ENCODE measurements around the gene RALGPS1.

DNA sequence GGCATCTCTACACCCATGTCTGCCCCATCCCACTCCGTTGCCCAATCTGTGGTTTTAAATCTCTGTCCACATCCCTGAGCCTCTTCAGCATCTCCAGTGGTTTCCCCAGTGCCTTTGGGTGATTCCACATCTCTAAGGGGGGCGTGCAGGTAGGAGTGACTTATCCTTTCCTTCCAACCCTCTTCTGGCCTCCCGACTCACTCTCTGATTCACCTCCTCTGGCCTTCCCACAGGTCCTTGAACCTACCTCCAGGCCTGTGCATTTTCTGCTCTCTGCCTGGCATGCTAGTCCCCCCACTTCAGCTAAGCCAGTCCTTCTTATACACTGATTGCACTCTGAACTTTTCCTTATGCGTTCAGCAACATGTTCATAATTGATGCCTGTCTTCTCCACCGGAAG, 99.0 kb downstream of the RALGPS1 start:
- TF ChIP-seq POLR2A (IDR thresholded peaks at IDR 0.05; ENCODE audit: extremely low read depth, insufficient read length) (no peak), MYC (IDR thresholded peaks at IDR 0.05; ENCODE audit: low read depth, low read length) (no peak)
- TF ChIP-seq, protein P1, sequence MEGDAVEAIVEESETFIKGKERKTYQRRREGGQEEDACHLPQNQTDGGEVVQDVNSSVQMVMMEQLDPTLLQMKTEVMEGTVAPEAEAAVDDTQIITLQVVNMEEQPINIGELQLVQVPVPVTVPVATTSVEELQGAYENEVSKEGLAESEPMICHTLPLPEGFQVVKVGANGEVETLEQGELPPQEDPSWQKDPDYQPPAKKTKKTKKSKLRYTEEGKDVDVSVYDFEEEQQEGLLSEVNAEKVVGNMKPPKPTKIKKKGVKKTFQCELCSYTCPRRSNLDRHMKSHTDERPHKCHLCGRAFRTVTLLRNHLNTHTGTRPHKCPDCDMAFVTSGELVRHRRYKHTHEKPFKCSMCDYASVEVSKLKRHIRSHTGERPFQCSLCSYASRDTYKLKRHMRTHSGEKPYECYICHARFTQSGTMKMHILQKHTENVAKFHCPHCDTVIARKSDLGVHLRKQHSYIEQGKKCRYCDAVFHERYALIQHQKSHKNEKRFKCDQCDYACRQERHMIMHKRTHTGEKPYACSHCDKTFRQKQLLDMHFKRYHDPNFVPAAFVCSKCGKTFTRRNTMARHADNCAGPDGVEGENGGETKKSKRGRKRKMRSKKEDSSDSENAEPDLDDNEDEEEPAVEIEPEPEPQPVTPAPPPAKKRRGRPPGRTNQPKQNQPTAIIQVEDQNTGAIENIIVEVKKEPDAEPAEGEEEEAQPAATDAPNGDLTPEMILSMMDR (IDR thresholded peaks at IDR 0.05; ENCODE audit: low read depth, low read length) = no peak
- TF ChIP-seq, protein P2, sequence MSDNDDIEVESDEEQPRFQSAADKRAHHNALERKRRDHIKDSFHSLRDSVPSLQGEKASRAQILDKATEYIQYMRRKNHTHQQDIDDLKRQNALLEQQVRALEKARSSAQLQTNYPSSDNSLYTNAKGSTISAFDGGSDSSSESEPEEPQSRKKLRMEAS (IDR thresholded peaks at IDR 0.05; ENCODE audit: low read depth, low read length) = no peak
